Hematopoietic multipotent progenitor cell treated with erythropoietin and hydrocortisone succinate and interleukin-3 and kit ligand, for 15 days (in vitro differentiated cells): ENCODE data around the gene IGFLR1.

Experiments used
- DNase-seq: peaks from one replicate; pipeline ENCODE4 v3.0.0-alpha.2; 2015; ENCODE audit warnings: low spot score

The IGFLR1 gene

GRCh38 chr19:35723671-35724070 is 18.6 kb downstream of the IGFLR1 start:
- DNase-seq = no peak

DNA sequence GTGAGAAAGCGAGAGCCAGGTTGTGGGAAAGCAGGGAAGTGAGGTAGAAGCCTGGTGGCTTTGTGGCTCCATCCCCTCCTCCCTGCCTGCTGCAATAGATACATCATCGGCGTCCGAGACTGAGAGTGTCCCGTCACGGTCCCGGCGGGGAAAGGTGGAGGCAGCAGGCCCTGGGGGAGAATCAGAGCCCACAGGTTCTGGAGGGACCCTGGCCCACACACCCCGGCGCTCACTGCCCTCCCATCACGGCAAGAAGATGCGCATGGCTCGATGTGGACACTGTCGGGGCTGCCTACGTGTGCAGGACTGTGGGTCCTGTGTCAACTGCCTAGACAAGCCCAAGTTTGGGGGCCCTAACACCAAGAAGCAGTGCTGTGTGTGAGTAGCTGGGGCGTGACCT is 19.4 kb downstream of the IGFLR1 start:
- DNase-seq = no peak

DNA sequence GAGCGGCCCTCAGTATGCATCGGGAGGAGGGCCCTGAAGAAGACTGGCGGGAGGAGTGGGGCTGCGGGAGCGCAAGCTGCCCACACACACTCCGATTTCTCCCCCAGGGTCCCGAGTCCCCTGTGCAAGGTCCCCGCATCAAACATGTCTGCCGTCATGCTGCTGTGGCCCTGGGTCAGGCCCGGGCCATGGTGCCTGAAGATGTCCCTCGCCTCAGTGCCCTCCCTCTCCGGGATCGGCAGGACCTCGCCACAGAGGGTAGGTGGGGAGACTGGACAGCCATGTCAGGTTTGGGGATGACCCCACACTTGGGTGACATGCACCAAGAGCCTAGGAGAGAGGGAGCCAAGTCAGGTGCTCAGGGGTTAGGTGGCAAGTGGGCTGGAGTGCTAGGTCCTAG is 19.8 kb downstream of the IGFLR1 start:
- DNase-seq = no peak

DNA sequence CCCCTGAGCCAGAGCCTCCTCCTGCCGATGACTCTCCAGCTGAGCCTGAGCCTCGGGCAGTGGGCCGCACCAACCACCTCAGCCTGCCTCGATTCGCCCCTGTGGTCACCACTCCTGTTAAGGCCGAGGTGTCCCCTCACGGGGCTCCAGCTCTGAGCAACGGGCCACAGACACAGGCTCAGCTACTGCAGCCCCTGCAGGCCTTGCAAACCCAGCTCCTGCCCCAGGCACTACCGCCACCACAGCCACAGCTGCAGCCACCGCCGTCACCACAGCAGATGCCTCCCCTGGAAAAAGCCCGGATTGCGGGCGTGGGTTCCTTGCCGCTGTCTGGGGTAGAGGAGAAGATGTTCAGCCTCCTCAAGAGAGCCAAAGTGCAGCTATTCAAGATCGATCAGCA is 20.9 kb downstream of the IGFLR1 start:
- DNase-seq = no peak

GRCh38 chr19:35720648-35721047 is 21.6 kb downstream of the IGFLR1 start:
- DNase-seq = no peak

GRCh38 chr19:35720163-35720524 is 22.1 kb downstream of the IGFLR1 start:
- no peak for DNase-seq

- no peak for DNase-seq
Measured at GRCh38 chr19:35719402-35720162, 22.7 kb downstream of the IGFLR1 start.

- peak; percentile 28 for DNase-seq
Measured at GRCh38 chr19:35718345-35719041, 23.8 kb downstream of the IGFLR1 start.

- no peak for DNase-seq
Measured at GRCh38 chr19:35717665-35718344, 24.4 kb downstream of the IGFLR1 start, which contains the start of gene KMT2B. Gene KMT2B (plus strand): TSS chr19:35718003. CDS start chr19:35718019, 16 bp downstream.

- peak; percentile 87 for DNase-seq
Measured at GRCh38 chr19:35716801-35717664, 25.2 kb downstream of the IGFLR1 start.

- no peak for DNase-seq
Measured at GRCh38 chr19:35715981-35716800, 26.1 kb downstream of the IGFLR1 start.

DNA sequence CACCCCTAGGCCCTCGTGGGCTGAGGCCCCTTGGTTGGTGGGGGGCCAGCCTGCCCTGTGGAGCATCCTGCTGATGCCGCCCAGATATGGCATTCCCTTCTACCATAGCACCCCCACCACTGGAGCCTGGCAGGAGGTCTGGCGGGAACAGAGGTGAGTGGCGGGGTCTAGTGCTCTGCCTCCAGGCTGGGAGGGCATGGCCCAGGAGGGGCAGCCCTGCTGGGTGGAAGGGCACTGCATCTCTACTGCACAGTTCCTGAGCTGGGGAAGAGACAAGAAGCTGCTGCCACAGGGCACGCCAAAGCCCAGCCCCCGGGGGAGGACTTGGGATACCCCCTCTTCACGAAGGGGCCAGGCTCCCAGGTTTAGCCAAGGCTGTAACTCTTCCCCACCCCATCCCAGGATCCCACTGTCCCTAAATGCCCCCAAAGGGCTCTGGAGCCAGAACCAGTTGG is 26.9 kb downstream of the IGFLR1 start:
- DNase-seq = no peak

- no peak for DNase-seq
Measured at GRCh38 chr19:35714601-35715354, 27.5 kb downstream of the IGFLR1 start.

DNA sequence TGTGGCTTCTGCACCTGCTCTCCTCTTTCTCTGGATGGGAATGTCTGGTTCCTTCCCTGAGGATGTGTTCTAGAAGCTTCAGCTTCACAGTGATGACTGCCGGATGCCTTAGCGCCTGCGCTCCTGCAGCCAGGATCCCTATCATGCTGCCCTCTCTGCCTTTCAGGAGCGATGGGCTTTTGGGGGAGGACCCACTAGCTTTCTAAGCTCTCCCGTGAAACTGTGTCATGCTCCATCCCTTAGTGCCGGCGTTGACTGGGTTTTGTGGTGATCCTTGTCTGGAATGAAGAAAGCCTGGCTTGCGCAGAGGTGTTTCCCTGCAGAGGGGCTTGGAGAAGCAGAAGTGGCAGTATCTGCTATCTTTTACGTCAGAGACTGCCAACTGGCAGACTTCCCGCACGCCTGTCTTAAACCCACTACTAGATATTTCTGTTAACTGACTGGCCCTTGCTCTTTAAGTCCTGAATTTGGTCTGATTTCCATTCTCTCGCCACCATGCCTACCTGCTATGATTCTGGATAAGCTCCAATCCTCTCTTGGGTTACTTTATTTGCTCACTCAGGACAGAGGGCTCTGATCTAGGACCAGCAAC is 28.3 kb downstream of the IGFLR1 start:
- no peak for DNase-seq

GRCh38 chr19:35713506-35713850 is 28.8 kb downstream of the IGFLR1 start:
- DNase-seq = no peak

DNA sequence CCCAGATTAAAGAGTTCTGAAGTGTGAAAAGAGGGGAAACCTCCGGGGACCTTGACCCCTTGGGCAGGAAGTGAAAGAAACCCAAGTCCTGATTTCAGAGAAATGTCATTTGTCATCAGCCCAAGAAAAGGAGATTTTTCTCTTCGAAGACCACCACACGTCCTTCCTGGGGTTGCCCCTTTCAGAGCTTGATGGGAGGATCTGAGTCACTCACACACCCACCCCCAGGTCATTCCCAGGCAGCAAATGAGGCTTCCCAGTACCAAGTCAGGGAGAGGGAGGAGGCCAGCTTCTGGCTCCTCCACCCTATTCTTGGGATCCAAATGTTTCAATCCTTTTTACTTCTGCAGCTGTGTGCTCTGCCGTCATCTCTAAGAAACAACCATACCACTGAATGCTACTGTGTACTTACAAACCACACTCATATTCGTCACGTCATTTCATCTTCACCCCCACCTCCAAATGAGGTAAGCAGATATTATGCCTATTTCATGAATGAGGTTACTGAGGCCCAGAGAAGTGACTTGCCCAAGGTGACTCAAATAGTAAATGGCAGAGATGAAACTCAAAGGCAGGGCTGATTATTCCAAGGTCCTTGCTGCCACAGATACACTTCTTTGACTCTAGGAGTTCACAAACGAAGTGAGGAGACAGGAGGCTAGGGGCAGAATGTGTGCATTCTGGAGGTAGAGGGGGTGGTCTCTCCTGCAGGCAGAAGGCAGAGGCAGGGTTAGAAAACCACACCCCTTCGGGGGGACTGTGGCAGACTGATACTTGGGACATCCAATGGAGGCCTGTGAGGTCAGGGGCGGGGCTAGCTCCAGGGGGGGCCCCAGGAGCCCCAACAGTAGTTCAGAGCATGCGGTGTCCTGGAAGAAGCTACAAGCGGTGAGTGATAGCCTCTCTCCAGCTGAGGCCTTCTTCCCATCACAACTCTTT is 29.4 kb downstream of the IGFLR1 start:
- peak; percentile 25 for DNase-seq

GRCh38 chr19:35710784-35711723 is 31.2 kb downstream of the IGFLR1 start:
- no peak for DNase-seq

- no peak for DNase-seq
Measured at GRCh38 chr19:35708391-35708790, 33.9 kb downstream of the IGFLR1 start.
